Activated CD4-positive, alpha-beta T cell treated with anti-CD3 and anti-CD28 coated beads, Interleukin-2, amount 50 U/mL, for 16 hours (primary cell): ENCODE measurements around the gene MYO3B.
"Not testable (repeated sequence)": the region's sequence is repeated elsewhere in the genome, so short reads cannot be mapped to it uniquely, and the experiment has no call there.

ENCODE experiments used
- DNase-seq: peaks from one replicate; pipeline ENCODE4 v3.0.0-alpha.2; 2020

The MYO3B gene

DNA sequence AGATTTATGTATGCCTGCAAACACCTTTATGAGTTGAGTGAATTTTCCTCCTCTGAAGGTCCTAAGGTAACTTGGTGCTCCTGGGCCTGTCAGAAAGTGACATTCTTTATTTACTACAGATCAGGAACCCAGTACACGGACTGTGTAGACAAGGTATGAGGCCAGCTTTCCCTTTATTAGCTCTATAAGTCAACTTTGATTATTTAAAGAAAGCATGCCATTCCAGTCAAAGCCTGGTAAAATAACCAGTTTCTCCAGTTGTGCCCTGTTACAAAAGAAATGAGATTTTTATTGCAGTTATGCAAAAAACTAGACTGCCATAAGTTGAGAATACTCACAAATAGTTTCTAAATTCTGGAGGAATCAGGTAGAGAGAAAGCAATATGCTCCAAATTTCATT is 271.1 kb downstream of the MYO3B start:
- DNase-seq = no peak

GRCh38 chr2:170454471-170455372 is 276.8 kb downstream of the MYO3B start:
- DNase-seq = no peak

- DNase-seq = no peak
Measured at GRCh38 chr2:170455617-170456426, 277.9 kb downstream of the MYO3B start.

DNA sequence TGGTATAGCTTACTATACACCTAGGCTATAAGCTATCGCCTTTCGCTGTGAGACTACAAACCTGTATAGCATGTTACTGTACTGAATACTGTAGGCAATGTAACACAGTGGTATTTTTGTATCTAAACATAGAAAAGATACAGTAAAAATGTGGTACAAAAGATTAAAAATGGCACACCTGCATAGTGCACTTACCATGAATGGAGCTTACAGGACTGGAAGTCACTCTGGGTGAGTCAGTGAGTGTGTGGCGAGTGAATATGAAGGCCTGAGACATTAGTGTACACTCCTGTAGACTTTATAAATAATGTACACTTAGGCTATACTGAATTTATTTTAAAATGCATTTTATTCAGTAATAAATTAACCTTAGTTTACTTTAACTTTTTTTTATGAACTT is 279.0 kb downstream of the MYO3B start:
- no peak for DNase-seq

DNA sequence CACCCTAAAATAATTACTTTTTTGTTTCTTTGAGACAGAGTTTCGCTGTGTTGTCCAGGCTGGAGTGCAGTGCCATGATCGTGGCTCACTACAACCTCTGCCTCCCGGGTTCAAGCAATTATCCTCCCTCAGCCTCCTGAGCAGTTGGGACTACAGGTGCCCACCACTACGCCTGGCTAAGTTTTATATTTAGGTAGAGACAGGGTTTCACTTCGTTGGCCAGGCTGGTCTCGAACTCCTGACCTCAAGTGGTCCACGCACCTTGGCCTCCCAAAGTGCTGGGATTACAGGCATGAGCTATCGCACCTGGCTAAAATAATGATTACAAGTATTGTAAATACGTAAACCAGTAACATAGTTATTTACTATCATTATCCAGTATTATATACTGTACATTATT is 279.8 kb downstream of the MYO3B start:
- DNase-seq = no peak

DNA sequence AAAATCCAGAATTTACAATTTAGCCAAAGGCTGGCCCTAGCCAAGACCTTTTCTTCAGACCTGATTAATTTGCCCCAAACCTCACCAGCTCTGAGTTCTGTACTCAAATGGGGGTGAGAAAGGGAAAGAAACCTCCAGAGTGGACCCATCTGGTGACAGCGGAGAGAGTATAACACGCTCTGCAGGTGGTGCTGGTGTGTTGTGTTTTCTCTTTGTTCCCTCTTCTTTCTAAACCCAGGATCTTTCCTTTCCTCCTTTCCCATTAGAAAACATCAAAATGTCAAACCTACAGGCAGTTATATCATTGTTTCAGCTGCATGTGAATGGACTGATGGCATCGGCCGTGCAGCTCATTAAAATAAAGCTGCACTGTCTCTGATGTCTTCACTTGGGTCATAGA is 283.9 kb downstream of the MYO3B start:
- DNase-seq = no peak

GRCh38 chr2:170462433-170463205 is 284.7 kb downstream of the MYO3B start:
- no peak for DNase-seq

- no peak for DNase-seq
Measured at GRCh38 chr2:170463206-170463537, 285.2 kb downstream of the MYO3B start.

GRCh38 chr2:170464268-170464667 is 286.3 kb downstream of the MYO3B start:
- DNase-seq = no peak

- DNase-seq = no peak
Measured at GRCh38 chr2:170465241-170465640, 287.3 kb downstream of the MYO3B start.

- DNase-seq = no peak
Measured at GRCh38 chr2:170466632-170467031, 288.7 kb downstream of the MYO3B start.

GRCh38 chr2:170467568-170468422 is 289.8 kb downstream of the MYO3B start:
- no peak for DNase-seq

- no peak for DNase-seq
Measured at GRCh38 chr2:170468557-170468956, 290.6 kb downstream of the MYO3B start.

GRCh38 chr2:170472498-170472897 is 294.6 kb downstream of the MYO3B start:
- DNase-seq = not testable (repeated sequence)

DNA sequence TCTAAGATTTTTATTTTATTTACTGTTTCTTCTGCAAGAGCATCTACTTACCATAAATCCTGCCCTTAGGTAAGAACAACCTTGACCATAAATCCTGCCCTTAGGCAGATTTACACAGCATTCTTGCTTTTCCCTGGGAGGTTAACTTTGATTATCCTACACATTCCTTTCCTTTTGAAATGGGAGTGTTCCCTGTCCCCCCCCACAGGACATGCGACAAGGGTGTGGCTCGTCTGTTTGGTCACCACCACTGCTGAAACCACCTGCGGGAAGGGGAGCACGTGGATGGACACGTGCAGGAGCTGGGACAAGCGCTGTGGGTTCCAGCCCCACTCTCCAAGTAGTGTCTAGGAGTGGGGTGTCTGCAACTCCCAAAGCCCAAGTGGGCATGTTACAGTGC is 297.9 kb downstream of the MYO3B start:
- no peak for DNase-seq

DNA sequence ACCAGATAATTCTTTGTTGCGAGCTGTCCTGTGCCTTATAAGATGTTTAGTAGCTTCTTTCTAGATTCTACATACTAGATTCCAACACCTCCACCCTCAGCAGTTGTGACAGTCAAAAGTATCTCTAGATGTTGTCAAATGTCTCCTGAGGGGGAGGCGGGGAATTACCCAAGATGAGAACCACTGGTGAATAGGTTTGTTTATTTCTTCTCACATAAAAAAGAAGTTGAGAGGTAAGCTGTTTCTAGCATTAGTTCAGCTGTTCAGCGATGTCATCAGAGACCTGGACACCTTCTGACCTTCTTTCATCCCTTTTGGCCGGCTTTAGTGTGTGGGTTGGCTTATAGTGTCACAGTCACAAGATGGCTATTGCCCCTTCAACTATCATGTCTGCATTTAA is 299.7 kb downstream of the MYO3B start:
- DNase-seq = no peak

- DNase-seq = peak; percentile 29
Measured at GRCh38 chr2:170481201-170481600, 303.3 kb downstream of the MYO3B start.

DNA sequence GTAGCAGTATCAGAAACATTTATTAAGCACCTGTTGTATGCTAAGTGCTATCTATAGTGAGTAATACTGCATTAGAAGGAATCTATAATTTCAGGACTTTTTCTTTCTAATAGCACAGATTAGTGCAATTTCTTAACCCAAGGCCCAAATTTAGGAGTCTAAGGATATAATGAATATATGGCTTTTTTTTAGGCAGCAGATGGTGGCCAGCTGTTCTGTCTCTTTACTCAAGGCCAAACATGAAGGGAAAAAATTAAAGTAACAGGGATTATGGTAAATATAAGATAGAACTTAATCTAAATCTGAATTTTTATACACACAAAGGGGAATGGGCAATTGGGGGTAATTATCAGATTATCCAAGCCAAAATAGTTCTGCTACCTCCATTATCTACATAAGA is 306.6 kb downstream of the MYO3B start:
- DNase-seq = no peak

DNA sequence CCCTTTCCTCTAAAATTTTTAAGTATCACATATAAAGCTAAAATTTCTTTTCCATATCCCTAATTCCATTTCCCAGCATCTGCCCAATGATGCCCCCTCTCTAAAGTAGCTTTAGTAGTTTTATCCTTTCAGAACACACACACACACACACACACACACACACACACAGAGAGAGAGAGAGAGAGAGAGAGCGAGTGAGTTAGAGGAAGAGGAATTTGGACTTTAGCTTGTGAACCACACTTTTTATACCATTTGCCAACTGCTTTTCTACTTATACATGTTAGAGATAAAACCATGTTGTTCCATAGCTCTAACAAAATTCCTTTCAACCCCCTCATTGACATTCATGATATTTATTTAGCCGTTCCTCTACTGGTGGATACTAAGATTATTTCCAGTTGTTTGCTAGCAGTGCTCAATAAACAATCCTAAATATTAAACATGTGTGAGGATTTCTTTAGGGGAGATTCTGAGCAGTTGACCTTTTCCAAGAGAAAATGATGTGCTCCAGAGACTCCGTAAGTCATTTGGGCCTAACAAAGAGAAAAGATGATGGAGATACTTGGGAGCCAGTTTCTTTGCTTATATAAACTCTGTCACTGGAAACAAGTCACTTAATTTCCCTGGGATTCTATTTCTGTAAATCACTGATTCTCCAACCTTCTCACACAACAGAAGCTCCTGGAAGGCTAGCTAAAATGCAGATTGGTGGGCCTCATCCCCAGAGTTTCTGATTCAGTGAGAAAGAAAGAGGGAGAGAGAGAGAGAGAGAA is 307.5 kb downstream of the MYO3B start:
- DNase-seq = no peak

DNA sequence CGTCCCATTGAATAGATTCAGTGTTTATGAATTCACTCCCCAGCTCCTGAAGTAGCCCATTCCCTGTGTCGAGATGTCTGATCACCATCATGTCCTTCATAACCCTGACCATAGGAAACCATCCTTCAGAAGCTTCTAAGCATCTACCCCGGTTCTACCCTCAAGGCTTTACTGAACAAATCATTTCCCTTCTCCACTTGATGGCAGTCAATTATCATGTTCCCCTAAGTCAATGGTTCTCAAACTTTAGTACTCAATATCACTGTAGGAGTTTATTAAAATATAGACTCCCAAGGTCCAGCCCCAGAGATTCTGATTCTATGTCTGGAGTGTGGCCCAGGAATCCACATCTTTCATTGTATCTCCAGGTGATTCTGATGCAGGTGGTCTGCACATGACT is 308.8 kb downstream of the MYO3B start:
- DNase-seq = no peak

- DNase-seq = no peak
Measured at GRCh38 chr2:170488807-170489206, 310.9 kb downstream of the MYO3B start.

DNA sequence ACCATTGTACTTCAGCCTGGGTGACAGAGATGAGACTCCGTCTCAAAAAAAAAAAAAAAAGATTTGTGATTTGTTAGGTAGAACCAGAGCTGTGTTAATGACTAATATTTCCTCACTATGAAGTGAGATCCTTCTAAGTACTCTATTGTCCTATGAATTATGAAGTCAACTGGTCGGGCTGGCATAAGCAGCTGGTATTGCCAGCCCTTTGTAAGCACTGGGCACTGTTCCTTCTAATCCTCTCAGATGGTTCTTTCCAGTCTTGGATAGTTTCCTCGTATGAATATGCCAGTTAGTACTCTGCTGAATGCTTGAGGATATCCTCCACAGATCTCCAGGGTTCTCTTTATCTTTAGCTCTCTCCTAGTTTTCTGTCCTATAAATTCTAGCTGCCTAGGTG is 314.1 kb downstream of the MYO3B start:
- DNase-seq = no peak
